Thymus (tissue), 11 donors: Measurements from ENCODE around the gene PLXNA4. TPM values are rescaled to one million over a fixed set of nuclear protein-coding genes. Genes with fewer than 3 reads are reported as not detected.

Experiments used
- DNase-seq, 9 donors: peaks; one replicate each; pipeline ENCODE4 v3.0.0-alpha.2; 2013; ENCODE audit warnings: low spot score in 9 of 9, low read depth in 6 of 9, missing footprints in 1 of 9
- H3K27ac ChIP-seq, 2 donors: one replicate each; pipeline ENCODE4 v1.5.1; 2013; ENCODE audit warnings: control low read depth in 1 of 2, low read depth in 1 of 2, low read length in 1 of 2, mild to moderate bottlenecking in 1 of 2, moderate library complexity in 1 of 2
- H3K27me3 ChIP-seq, 2 donors: one replicate each; pipeline ENCODE4 v1.5.1; 2013; ENCODE audit warnings: low read length in 1 of 2; ENCODE audit not compliant: control insufficient read depth in 2 of 2, insufficient read depth in 1 of 2
- H3K36me3 ChIP-seq, 2 donors: one replicate each; pipeline ENCODE4 v1.5.1; 2013; ENCODE audit warnings: low read length in 1 of 2, mild to moderate bottlenecking in 1 of 2, moderate library complexity in 1 of 2; ENCODE audit not compliant: control insufficient read depth in 2 of 2, insufficient read depth in 2 of 2
- H3K4me1 ChIP-seq, 2 donors: one replicate each; pipeline ENCODE4 v1.5.1; 2013; ENCODE audit warnings: low read length in 2 of 2; ENCODE audit not compliant: control insufficient read depth in 2 of 2, insufficient read depth in 2 of 2
- H3K4me3 ChIP-seq, 2 donors: one replicate each; pipeline ENCODE4 v1.5.1; 2013; ENCODE audit warnings: low read length in 2 of 2, control low read depth in 1 of 2, mild to moderate bottlenecking in 1 of 2
- H3K9me3 ChIP-seq, 2 donors: one replicate each; pipeline ENCODE4 v1.5.1; 2013; ENCODE audit warnings: low read length in 1 of 2, mild to moderate bottlenecking in 1 of 2; ENCODE audit not compliant: control insufficient read depth in 2 of 2, insufficient read depth in 1 of 2
- WGBS: extraction: QIAGEN DNeasy Blood & Tissue Kit; methylation state at CpG from one replicate; pipeline ENCODE4 v1.1.7; 2013; 5-methylcytosine and 5-hydroxymethylcytosine counted together
- polyA plus RNA-seq: library from polyadenylated mRNA; stranded (reverse); fragments of 200-250 nt; gene quantifications from one replicate; pipeline ENCODE4 v1.2.3, GENCODE V29; 2013
- total RNA-seq: library from RNA; stranded (reverse); fragments of 120-200 nt; gene quantifications from one replicate; pipeline ENCODE4 v1.2.4, GENCODE V29; 2013
- donor health status: healthy.

PLXNA4 gene
- total and polyA plus RNA-seq, 2 donors = 0.21 to 0.66 TPM

DNA sequence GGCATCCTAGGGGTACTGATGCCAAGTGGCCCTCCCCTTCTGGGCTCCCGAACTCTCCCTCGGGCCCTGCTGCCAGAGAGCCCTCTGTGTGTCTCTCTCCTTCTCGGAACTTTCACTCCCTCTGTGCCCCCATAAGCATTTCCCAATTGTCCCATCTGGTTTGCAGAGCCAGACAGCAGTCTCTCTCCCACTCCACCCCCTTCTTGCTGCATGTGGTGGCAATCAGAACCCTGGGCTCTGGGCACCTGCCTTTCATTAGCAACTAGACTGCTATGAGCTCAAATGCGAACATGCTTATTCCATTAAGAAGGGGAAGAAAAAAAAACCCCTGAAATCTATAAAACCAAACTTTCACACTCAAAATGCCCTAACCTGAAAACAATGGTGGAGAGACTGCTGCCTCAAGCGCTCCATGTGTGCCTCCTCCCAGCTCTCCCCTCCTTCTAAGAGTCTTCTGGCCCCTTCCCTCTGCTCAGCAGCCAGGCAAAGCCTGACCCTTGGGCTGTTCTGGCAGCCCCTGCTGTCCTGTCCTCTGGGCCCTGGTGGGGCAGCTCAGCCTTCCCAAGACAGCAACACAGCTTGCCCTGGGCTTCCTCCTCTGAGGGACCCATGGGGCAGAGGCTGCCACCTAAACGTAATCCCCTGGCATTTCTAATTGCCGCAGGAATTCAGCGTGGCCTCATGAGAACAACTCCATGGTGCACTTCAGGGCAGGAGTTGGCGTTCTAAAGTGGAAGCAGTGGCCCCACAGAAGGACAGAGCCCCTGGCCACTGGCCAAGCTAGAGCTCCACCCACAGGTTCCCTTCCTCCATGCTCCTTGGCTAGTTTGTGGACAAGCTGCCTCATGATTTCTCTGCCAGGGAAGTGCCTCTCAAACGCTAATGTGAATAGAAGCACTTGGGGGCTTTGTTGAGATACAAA lies 415.4 kb downstream of the PLXNA4 start:
- H3K4me3 ChIP-seq = no peak overlapping the region
- H3K36me3 ChIP-seq = no peaks in the 10 kb centered on the region
- no peaks in the 10 kb centered on the region for H3K9me3 ChIP-seq
- H3K27ac ChIP-seq = no peak overlapping the region
- WGBS = 85% methylated on average over 10 of the region's 10 CpGs
- H3K4me1 ChIP-seq = no peaks in the 10 kb centered on the region
- H3K27me3 ChIP-seq = peaks cover 0 to 2% of the 10 kb centered on the region in 2 donors
- DNase-seq = no peak

DNA sequence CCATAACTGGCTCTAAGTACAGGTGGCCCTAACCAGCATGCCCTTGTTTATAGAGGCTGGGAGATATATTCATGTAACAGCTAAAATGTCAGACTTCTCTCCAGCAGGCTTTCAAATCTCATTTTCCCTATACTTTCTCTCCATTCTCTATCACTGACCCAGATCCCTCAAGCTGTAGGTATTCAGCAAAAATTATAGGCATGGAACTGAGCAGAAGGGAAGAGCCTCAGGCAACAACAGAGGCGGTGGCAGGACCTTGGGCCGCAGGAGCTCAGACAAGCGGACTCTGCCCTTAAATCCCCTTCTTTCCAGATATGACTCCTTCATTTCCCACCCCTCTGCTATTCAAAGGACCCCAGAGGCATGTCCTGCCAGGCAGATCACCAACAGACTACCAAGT lies 417.4 kb downstream of the PLXNA4 start:
- no peak for DNase-seq
- Histone ChIP-seq H3K27ac (no peak overlapping the region), H3K9me3 (no peaks in the 10 kb centered on the region), H3K4me3 (no peak overlapping the region), H3K27me3 (peaks cover 0 to 2% of the 10 kb centered on the region in 2 donors), H3K4me1 (no peaks in the 10 kb centered on the region), H3K36me3 (no peaks in the 10 kb centered on the region)
- 98% methylated on average over 3 of the region's 3 CpGs for WGBS

DNA sequence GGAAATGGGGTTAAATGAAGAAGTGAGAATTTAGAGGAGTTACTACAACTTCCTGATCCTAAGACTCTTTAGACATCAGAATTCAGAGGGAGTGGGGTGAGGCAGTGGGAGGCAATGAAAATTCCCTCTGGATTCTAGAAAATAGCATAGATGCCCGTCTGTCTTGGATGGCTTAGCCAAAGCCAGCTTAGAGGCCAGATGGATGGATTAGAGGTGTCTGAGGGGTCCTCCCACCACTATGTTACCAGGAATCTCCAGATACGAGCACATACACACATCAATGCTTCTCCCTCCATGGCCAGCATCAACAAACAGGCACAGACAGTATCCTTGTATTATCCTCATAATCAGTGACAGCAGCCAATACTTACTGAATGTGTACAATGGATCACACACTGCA lies 418.1 kb downstream of the PLXNA4 start:
- no peak for DNase-seq
- no peaks in the 10 kb centered on the region for H3K4me1 ChIP-seq
- H3K4me3 ChIP-seq = no peak overlapping the region
- no peaks in the 10 kb centered on the region for H3K9me3 ChIP-seq
- WGBS = 90% methylated on average over 2 of the region's 2 CpGs
- no peak overlapping the region for H3K27ac ChIP-seq
- H3K36me3 ChIP-seq = no peaks in the 10 kb centered on the region
- H3K27me3 ChIP-seq = peaks cover 0 to 2% of the 10 kb centered on the region in 2 donors

DNA sequence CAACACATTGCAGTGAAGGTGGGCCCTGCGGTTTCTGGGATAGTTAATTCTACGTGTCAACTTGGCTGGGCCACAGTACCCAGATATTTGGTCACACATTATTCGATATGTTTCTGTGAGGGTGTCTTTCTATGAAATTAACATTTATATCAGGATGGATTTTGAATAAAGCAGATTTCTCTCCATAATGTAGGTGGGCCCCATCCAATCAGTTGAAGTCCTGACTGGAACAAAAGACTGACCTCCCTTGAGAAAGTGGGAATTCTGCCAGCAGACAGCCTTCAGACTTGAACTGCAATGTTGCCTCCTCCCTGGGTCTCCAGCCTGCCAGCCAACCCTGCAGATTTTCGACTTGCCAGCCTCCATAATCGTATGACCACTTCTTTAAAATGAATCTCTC lies 420.6 kb downstream of the PLXNA4 start:
- H3K4me1 ChIP-seq = no peaks in the 10 kb centered on the region
- no peaks in the 10 kb centered on the region for H3K9me3 ChIP-seq
- WGBS = 93% methylated on average over 5 of the region's 5 CpGs
- H3K27ac ChIP-seq = no peak overlapping the region
- DNase-seq = no peak
- H3K36me3 ChIP-seq = no peaks in the 10 kb centered on the region
- peaks cover 0 to 2% of the 10 kb centered on the region in 2 donors for H3K27me3 ChIP-seq
- no peak overlapping the region for H3K4me3 ChIP-seq

DNA sequence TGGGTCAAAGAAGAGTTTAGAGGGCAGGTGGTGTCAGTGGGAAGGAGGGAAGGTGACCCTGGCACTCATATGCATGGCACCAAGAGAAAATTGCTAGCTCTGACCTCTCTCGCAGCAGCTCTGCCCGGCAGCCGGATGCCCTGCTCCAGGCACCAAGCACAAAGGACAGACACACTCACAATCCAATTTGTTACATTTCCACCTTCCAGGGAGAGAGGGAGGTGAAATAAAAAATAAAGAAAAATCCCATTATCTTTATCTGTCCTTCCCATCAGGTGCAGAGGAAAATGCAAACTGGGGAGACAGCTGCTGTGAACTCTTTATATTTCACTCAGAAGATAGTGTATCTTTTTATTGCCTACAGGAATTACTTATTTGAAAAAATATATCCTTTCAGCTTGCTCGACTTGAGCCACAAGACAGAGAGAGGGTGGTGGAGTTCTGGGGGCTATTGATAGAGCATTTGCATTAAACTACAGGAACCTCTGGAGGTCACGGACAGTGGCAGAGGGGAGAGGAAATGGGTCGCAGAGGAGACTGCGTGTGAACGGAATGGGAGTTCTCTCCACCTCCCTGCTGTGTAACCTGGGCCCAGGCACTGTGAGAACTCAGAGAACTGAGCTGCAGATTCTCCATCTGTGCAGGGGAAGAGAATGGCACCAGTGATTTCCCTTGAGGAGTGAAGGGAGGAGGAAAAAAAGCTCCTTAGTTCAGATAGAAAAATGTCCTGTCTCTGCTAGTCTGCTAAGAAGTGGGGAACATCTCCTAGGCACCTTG lies 421.4 kb downstream of the PLXNA4 start:
- no peak overlapping the region for H3K4me3 ChIP-seq
- WGBS = 41% methylated on average over 8 of the region's 8 CpGs
- DNase-seq = no peak

DNA sequence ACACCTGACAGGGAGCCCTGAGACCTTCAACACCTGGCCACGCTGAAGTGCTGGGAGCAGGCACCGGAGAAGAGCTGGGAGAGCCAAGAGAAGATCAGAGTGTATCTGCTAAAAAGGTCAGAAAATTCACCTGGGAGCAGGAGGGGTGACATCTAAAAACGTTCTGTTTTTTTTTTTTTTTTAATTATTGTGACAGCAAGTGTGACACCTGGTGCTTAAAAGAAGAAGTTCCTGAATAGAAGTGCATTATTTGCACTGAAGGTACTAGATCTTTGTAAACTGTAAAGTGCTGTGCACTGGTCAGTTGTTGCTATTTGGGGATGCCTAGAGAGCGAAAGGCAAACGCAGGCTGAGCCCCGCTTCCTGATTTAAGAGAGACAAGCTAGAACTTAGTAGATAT lies 422.0 kb downstream of the PLXNA4 start:
- Histone ChIP-seq H3K27ac (no peak overlapping the region), H3K27me3 (peaks cover 0 to 2% of the 10 kb centered on the region in 2 donors), H3K9me3 (no peaks in the 10 kb centered on the region), H3K4me1 (no peaks in the 10 kb centered on the region), H3K4me3 (no peak overlapping the region), H3K36me3 (no peaks in the 10 kb centered on the region)
- 80% methylated on average over 6 of the region's 6 CpGs for WGBS
- no peak for DNase-seq

More for the DNA sequence above, 421.4 kb downstream of the PLXNA4 start:
- Histone ChIP-seq H3K27me3 (peaks cover 0 to 2% of the 10 kb centered on the region in 2 donors), H3K36me3 (no peaks in the 10 kb centered on the region), H3K9me3 (no peaks in the 10 kb centered on the region), H3K27ac (no peak overlapping the region), H3K4me1 (no peaks in the 10 kb centered on the region)

DNA sequence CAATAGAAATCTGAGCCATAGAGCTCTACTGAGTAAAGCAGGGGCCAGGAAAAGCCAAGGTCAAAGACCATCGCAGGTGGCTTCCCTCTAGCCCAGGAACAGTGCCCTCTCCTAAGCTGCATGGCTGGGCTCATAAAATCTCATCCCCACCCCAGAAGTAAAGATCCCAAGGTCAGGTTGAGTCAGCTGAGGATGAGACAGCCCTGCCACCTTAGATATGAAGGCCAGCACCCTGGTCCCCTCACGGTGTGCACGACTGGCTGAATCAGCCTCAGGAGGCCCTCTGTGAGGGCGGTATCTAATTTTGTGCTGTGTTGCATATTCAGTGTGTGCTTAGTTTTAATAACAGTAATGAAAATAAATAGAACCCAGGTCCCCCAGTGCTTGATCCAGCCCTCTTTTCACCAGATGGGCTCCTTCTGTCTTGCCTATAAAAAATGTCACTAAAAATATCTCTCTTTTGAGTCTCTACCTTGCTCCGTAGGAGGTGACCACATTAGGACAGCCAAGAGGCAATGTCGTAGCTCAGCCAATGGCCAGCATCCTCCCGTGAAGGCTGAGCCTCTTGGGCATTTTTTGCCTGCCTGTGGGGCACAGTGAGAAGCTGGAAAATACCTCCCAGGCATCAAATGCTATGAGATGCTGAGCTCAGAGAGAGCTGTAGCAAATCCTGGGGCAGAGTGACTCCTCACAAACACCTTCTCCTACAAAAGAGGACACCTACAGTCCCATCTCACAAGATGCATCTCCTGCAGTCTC lies 424.0 kb downstream of the PLXNA4 start:
- Histone ChIP-seq H3K27me3 (peaks cover 0 to 2% of the 10 kb centered on the region in 2 donors), H3K4me1 (no peaks in the 10 kb centered on the region), H3K27ac (no peak overlapping the region), H3K36me3 (no peaks in the 10 kb centered on the region), H3K9me3 (no peaks in the 10 kb centered on the region), H3K4me3 (no peak overlapping the region)
- 92% methylated on average over 7 of the region's 7 CpGs for WGBS
- no peak for DNase-seq

DNA sequence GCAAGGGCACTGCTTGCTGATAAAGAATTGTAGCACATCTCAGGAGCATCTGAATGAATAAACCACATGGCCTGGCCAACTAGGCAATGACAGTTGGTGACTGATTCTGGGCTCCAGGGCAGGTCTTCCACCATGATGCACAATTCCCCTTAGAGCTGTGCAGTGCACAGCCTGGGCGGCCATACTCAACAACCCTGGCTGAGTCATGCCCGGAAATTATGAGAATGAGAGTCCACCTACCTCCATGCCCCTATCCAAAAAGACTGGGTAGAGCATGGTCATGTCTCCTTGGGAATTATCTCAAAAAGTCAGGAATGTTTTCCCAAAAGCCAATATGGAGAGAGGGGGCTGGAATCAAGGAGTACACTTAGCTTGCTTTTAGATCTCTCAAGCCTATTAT lies 425.6 kb downstream of the PLXNA4 start:
- no peak overlapping the region for H3K27ac ChIP-seq
- H3K27me3 ChIP-seq = peaks cover 0 to 2% of the 10 kb centered on the region in 2 donors
- no peaks in the 10 kb centered on the region for H3K4me1 ChIP-seq
- no peak for DNase-seq
- 97% methylated on average over 2 of the region's 2 CpGs for WGBS
- no peaks in the 10 kb centered on the region for H3K36me3 ChIP-seq
- no peak overlapping the region for H3K4me3 ChIP-seq
- H3K9me3 ChIP-seq = no peaks in the 10 kb centered on the region
